Measurements from ENCODE around the gene BLNK. TPM values are rescaled to one million over a fixed set of nuclear protein-coding genes. Genes with fewer than 3 reads are reported as not detected.

BLNK gene
- total RNA-seq, 1 donor from 2014 or later: 267 TPM

- H3K36me3 Mint-ChIP-seq (ENCODE audit: low read depth): peaks cover 96% of the 10 kb centered on the region
- H3K4me3 Mint-ChIP-seq: peak overlapping the region; percentile 57
- TF ChIP-seq CTCF (IDR thresholded peaks at IDR 0.05): no peak
- peaks cover 93% of the 10 kb centered on the region for H3K4me1 Mint-ChIP-seq
- peak overlapping the region; percentile 85 for H3K27ac Mint-ChIP-seq
- ChIA-PET POLR2A (interaction anchor here (0.5 to 5.1 kb wide), 3 partner anchors 34 to 455 kb away, joined by 5 to 39 read pairs (median 21); partner anchors contain the start of gene BLNK), CTCF (interaction anchor here (1.9 kb wide), 1 partner anchor 56 kb away, joined by 10 read pairs; no protein-coding TSS in a partner anchor)
- H3K27me3 Mint-ChIP-seq: no peaks in the 10 kb centered on the region
- intact Hi-C loops (cut with micrococcal nuclease): loop anchor here (1.0 kb wide), 1 partner anchor 7 kb away; no protein-coding TSS in a partner anchor
- H3K9me3 Mint-ChIP-seq: no peaks in the 10 kb centered on the region
- ATAC-seq (ENCODE audit: low read depth) (no peak), DNase-seq (no peak)
Observed at GRCh38 chr10:96236876-96237275, 34.5 kb downstream of the BLNK start.

GRCh38 chr10:96236090-96236478 is 35.3 kb downstream of the BLNK start:
- ATAC-seq (ENCODE audit: low read depth) (peak; percentile 67), DNase-seq (no peak)
- H3K27ac Mint-ChIP-seq: peak overlapping the region; percentile 85
- H3K4me1 Mint-ChIP-seq: peaks cover 93% of the 10 kb centered on the region
- ChIA-PET CTCF (interaction anchor here (3.4 kb wide), 1 partner anchor 56 kb away, joined by 23 read pairs; no protein-coding TSS in a partner anchor), POLR2A (interaction anchor here (1.0 to 5.1 kb wide), 3 partner anchors 34 to 55 kb away, joined by 4 to 39 read pairs (median 21); partner anchors contain the start of gene BLNK)
- peak overlapping the region; percentile 57 for H3K4me3 Mint-ChIP-seq
- TF ChIP-seq CTCF (IDR thresholded peaks at IDR 0.05): no peak
- no peaks in the 10 kb centered on the region for H3K9me3 Mint-ChIP-seq
- intact Hi-C loops (cut with micrococcal nuclease): loop anchor here (1.0 kb wide), 1 partner anchor 8 kb away; no protein-coding TSS in a partner anchor
- no peaks in the 10 kb centered on the region for H3K27me3 Mint-ChIP-seq
- H3K36me3 Mint-ChIP-seq (ENCODE audit: low read depth): peaks cover 94% of the 10 kb centered on the region

GRCh38 chr10:96235326-96236089 is 35.9 kb downstream of the BLNK start:
- CTCF ChIA-PET: interaction anchor here (1.0 to 3.4 kb wide), 5 partner anchors 10 to 219 kb away, joined by 4 to 23 read pairs (median 5); no protein-coding TSS in a partner anchor
- TF ChIP-seq CTCF (IDR thresholded peaks at IDR 0.05): no peak
- intact Hi-C loops (cut with micrococcal nuclease): loop anchor here (1.0 kb wide), 1 partner anchor 9 kb away; no protein-coding TSS in a partner anchor

GRCh38 chr10:96233959-96234358 is 37.4 kb downstream of the BLNK start:
- H3K36me3 Mint-ChIP-seq (ENCODE audit: low read depth): peaks cover 96% of the 10 kb centered on the region
- H3K4me1 Mint-ChIP-seq: peaks cover 94% of the 10 kb centered on the region
- POLR2A ChIA-PET: interaction anchor here (0.7 to 5.1 kb wide), 6 partner anchors 9 to 57 kb away, joined by 3 to 39 read pairs (median 4); partner anchors contain the start of gene BLNK
- peak overlapping the region; percentile 30 for H3K27ac Mint-ChIP-seq
- no peak overlapping the region for H3K4me3 Mint-ChIP-seq
- no peak for TF ChIP-seq CTCF (IDR thresholded peaks at IDR 0.05)
- H3K27me3 Mint-ChIP-seq: no peaks in the 10 kb centered on the region
- intact Hi-C loops (cut with micrococcal nuclease): no loop called here
- CTCF ChIA-PET: interaction anchor here (1.0 to 3.4 kb wide), 5 partner anchors 11 to 217 kb away, joined by 4 to 23 read pairs (median 5); no protein-coding TSS in a partner anchor
- ATAC-seq (ENCODE audit: low read depth): no peak
- DNase-seq: no peak
- no peaks in the 10 kb centered on the region for H3K9me3 Mint-ChIP-seq

More at GRCh38 chr10:96235326-96236089, 35.9 kb downstream of the BLNK start:
- peaks cover 94% of the 10 kb centered on the region for H3K36me3 Mint-ChIP-seq (ENCODE audit: low read depth)
- peak overlapping the region; percentile 85 for H3K27ac Mint-ChIP-seq
- peak overlapping the region; percentile 57 for H3K4me3 Mint-ChIP-seq
- peaks cover 93% of the 10 kb centered on the region for H3K4me1 Mint-ChIP-seq
- no peaks in the 10 kb centered on the region for H3K9me3 Mint-ChIP-seq
- DNase-seq: no peak
- POLR2A ChIA-PET: interaction anchor here (0.8 to 5.1 kb wide), 5 partner anchors 9 to 55 kb away, joined by 4 to 39 read pairs (median 4); partner anchors contain the start of gene BLNK
- ATAC-seq (ENCODE audit: low read depth): peak; percentile 53
- no peaks in the 10 kb centered on the region for H3K27me3 Mint-ChIP-seq
